Left lung (tissue), 10 donors: ENCODE results near the gene CHCHD3. TPM values are rescaled to one million over a fixed set of nuclear protein-coding genes. Genes with fewer than 3 reads are reported as not detected.

ENCODE experiments used
- ATAC-seq: fragments of 200-7000 bp; cut with Tn5 transposase; one replicate; pipeline ENCODE4 v1.9.1; 2020; ENCODE audit warnings: moderate library complexity
- DNase-seq, 4 donors: peaks; one replicate each; pipeline ENCODE4 v3.0.0-alpha.2; 2013 to 2020
- H3K27ac ChIP-seq, 2 donors: fragments of 200-600 bp; sonication (generic) in 1 of 2; one replicate each; pipeline versions ENCODE4 v1.5.0 to v1.8.0; 2020 to 2021
- H3K27me3 ChIP-seq, 2 donors: fragments of 200-600 bp; sonication (generic) in 1 of 2; one replicate each; pipeline versions ENCODE4 v1.5.0 to v1.8.0; 2020 to 2021
- H3K36me3 ChIP-seq, 2 donors: fragments of 200-600 bp; sonication (generic) in 1 of 2; one replicate each; pipeline versions ENCODE4 v1.5.0 to v1.8.0; 2020 to 2021
- H3K4me1 ChIP-seq, 2 donors: fragments of 200-600 bp; one replicate each; pipeline ENCODE4 v1.8.0; 2021
- H3K4me3 ChIP-seq, 2 donors: fragments of 200-600 bp; sonication (generic) in 1 of 2; one replicate each; pipeline versions ENCODE4 v1.5.0 to v1.8.0; 2020 to 2021; ENCODE audit warnings: mild to moderate bottlenecking in 1 of 2
- H3K9me3 ChIP-seq, 2 donors: fragments of 200-600 bp; sonication (generic) in 1 of 2; one replicate each; pipeline versions ENCODE4 v1.5.0 to v1.8.0; 2020 to 2021
- CTCF ChIP-seq, 2 donors: fragments of 200-600 bp; sonication (generic) in 1 of 2; IDR thresholded peaks; one replicate each; pipeline versions ENCODE4 v1.5.0 to v1.8.0; 2021; ENCODE audit warnings: antibody characterized with exemption in 2 of 2
- intact Hi-C, 2 donors: fragments of 100-400 bp; cut with DNase I; formaldehyde crosslinking; loops; one replicate each; pipeline versions ENCODE4 v1.11.2 to v1.14.2; 2022
- polyA plus RNA-seq, 6 donors: library from polyadenylated mRNA; unstranded; fragments of 120-200 nt; gene quantifications; one replicate each; pipeline ENCODE4 v1.2.1, GENCODE V29; 2013; ENCODE audit not compliant: insufficient read length in 6 of 6
- total RNA-seq, 2 donors: library from RNA; stranded (reverse); fragmentation: NEBNext Ultra II Directional; extraction: Animal tissue kit (Norgen Biotek cat#: 25700); gene quantifications; one replicate each; pipeline ENCODE4 v1.2.1, GENCODE V29; 2021
- donor health status: DM: no; HTN: yes; CAD: no.
- donor health status: DM: no; HTN: no; CAD: no.

CHCHD3 gene
- total and polyA plus RNA-seq, 8 donors: 45.4 to 58.9 (median 54.5) TPM

DNA sequence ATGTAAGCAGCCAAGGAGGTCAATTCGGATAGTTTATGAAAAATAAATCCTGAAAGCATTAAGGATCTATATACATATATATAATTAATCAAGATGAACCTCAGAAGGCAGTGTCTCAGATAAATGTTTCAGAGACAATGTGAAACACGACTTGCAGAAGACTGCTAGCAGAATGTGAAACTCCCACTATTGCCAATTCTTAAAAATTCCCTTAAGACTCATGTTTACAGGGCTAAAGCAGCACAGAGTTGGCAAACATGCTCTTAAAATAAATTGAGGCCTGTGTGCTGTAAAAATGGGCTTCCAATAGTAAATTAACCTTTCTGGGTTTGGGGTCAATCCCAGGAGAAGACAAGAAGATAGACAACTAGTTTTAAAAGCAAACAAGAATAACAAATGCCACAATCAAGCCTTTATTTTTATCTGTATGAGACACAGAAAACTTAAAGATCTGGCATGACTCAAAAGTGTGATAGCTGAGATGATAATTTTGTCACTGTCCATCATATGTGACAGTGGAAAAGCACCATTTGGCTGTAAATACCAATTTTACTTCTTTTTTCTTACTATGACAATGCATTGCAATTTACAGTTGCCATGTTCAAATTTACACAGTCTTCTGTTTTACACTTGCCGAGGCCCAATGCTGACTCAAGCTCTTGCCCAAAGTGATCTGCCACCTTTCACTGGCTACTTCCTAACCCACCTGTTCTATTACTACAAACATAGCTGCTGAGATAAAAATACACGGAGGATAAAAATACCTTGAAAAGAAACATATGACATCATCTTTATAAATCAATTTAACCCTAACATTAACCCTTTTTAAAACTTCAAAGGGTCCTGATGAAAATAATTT lies 78.6 kb downstream of the CHCHD3 start:
- no peak for ATAC-seq
- H3K27me3 ChIP-seq: no peaks in the 10 kb centered on the region
- no peak for DNase-seq
- peaks cover 6 to 7% of the 10 kb centered on the region in 2 donors for H3K4me1 ChIP-seq
- H3K27ac ChIP-seq: no peak overlapping the region
- no peak for TF ChIP-seq CTCF (IDR thresholded peaks at IDR 0.05)
- H3K4me3 ChIP-seq: no peak overlapping the region
- intact Hi-C loops: no loop called here
- H3K36me3 ChIP-seq: no peaks in the 10 kb centered on the region
- H3K9me3 ChIP-seq: peaks cover 0 to 4% of the 10 kb centered on the region in 2 donors

- intact Hi-C loops: no loop called here
- Histone ChIP-seq H3K4me3 (no peak overlapping the region), H3K27me3 (no peaks in the 10 kb centered on the region), H3K36me3 (no peaks in the 10 kb centered on the region), H3K9me3 (peaks cover 0 to 4% of the 10 kb centered on the region in 2 donors), H3K27ac (no peak overlapping the region), H3K4me1 (peaks cover 6 to 9% of the 10 kb centered on the region in 2 donors)
- no peak for TF ChIP-seq CTCF (IDR thresholded peaks at IDR 0.05)
- ATAC-seq (no peak), DNase-seq (no peak)
These were observed 80.2 kb downstream of the CHCHD3 start for GRCh38 chr7:133001727-133002126.

DNA sequence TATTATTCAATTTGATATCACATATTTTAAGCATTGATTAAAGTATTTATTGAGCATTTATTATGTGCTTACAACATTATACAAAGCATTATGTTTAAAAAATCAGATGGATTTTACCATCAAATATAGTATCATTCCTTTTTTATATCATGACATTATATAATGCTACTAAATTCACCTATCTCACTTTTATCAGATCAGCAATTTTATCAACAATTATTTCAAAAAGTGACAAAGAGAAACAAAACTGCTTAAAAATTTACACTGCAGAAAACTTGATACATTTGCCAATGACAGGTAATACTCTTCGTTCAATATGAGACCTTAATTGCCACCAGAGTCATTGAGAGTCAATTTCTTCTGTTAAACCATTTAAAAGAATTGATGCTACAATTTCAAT lies 82.0 kb downstream of the CHCHD3 start:
- Histone ChIP-seq H3K27me3 (no peaks in the 10 kb centered on the region), H3K27ac (no peak overlapping the region), H3K36me3 (no peaks in the 10 kb centered on the region), H3K9me3 (no peaks in the 10 kb centered on the region), H3K4me3 (no peak overlapping the region), H3K4me1 (peaks cover 6 to 9% of the 10 kb centered on the region in 2 donors)
- DNase-seq (no peak), ATAC-seq (no peak)
- no peak for TF ChIP-seq CTCF (IDR thresholded peaks at IDR 0.05)
- intact Hi-C loops: no loop called here

DNA sequence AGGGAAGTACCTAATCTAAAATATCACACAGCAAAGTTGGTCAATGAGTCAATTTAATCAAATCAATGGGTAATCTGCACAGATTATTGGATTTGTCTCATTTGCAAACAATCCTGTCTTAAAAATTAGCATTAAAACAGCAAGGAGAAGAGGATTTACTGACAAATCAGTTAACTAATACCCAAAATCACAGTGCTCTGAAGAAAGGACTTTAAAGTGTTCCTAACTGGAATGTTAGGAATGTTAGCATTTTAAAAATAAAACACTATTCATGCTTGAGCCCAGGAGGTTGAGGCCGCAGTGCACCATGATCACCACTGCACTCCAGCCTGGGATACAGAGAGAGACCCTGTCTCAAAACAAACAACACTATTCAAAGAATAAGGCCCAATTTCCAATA lies 83.1 kb downstream of the CHCHD3 start:
- Histone ChIP-seq H3K27me3 (no peaks in the 10 kb centered on the region), H3K27ac (no peak overlapping the region), H3K9me3 (no peaks in the 10 kb centered on the region), H3K4me3 (no peak overlapping the region), H3K4me1 (peaks cover 6 to 9% of the 10 kb centered on the region in 2 donors), H3K36me3 (no peaks in the 10 kb centered on the region)
- peak; percentile 26 for ATAC-seq
- no peak for DNase-seq
- intact Hi-C loops: no loop called here
- TF ChIP-seq CTCF (IDR thresholded peaks at IDR 0.05): no peak

- no peak overlapping the region for H3K4me3 ChIP-seq
- no peaks in the 10 kb centered on the region for H3K36me3 ChIP-seq
- H3K27ac ChIP-seq: no peak overlapping the region
- no peak for TF ChIP-seq CTCF (IDR thresholded peaks at IDR 0.05)
- peaks cover 6 to 9% of the 10 kb centered on the region in 2 donors for H3K4me1 ChIP-seq
- intact Hi-C loops: no loop called here
- no peak for ATAC-seq
- no peaks in the 10 kb centered on the region for H3K9me3 ChIP-seq
- no peaks in the 10 kb centered on the region for H3K27me3 ChIP-seq
- DNase-seq: no peak
These were observed 84.4 kb downstream of the CHCHD3 start for GRCh38 chr7:132997505-132997904.
